GM19397 (cell line): ENCODE results near the gene SLC25A26.

Source experiments
- ATAC-seq: cut with Tn5 transposase; IDR thresholded peaks from one replicate; pipeline ENCODE4 v1.9.1; 2021; ENCODE audit warnings: mild to moderate bottlenecking, moderate library complexity; ENCODE audit not compliant: unreplicated experiment

SLC25A26 gene

DNA sequence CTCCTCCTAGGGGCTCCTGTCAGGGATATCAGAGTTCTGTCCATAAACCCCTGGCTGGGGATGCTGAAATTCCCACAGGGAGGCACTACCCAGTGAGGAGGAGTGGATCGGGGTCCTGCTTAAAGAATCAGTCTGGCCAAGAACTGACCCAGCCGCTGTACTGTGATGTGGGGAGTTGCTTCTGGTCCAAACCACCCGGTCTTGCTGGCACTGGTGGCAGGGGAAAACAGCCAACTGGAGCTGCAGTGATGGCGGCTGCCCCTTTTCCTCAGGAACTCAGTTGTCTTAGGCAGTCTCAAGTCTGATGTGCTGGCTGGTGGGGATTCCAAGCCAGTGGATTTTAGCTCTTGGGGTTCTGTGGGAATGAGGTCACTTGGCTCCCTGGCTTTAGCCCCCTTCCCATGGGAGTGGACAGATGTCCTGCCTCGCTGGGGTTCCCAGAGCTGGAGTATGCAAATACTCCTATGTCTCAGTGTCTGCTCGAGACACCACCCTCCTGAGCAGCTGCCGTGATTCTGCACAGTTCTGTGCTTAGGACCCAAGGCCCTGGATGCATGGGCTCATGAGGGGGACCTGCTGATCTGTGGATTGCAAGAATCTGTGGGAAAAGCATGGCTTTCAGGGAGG lies 97.1 kb downstream of the SLC25A26 start:
- ATAC-seq = no peak

DNA sequence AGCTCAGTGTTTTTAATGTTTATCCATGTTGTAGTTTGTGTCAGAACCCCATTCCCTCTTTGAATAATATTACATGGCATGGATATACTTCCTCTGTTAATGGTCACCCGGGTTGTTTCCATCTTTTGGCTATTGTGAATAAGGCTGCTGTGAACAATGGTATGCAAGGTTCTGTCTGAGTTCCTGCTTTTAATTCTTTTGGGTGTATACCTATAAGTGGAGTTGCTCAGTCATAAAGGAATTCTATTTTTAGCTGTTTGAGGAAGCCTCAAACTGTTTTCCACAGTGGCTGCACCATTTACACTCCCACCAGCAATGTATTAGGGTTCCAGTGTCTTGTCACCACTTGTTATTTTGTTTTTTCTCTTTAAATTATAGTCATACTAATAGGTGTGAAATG lies 99.6 kb downstream of the SLC25A26 start:
- no peak for ATAC-seq

DNA sequence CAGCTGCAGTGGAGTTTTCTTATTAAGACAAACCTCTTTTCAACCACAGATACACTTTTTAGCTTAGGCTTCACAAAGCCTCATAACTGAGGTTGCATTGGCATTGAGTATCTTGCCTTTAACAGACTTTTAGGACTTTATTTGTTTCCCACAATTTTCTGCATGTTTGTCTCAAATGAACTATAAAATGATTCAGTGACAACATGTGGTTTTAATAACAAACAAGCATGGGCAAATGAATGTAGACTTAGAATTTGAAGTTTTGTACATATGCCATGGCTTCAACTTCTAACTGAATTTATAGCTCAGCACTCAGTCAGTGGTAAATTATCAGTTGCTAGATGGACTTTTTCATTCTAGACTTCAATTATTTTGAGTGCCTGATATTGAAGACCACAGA lies 101.6 kb downstream of the SLC25A26 start:
- no peak for ATAC-seq

DNA sequence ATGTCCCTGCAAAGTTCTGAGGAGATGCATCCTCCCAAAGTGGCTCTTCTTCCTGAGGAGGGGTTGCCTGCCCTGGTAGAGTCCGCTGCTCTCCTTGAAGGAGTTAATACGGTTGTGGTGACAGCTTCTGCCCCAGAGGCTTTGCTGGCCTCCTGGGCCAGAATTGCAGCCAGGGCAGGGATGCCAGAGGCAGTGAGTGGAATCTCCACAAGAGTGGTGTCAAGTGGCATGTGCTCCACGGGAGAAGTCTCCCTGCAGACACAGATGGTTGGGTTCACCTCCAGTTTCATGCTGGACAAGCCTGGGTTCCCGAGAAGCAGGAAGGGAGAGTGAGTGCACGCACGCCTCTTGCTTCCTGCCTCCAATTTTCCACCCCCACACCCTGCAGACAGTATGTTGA lies 105.5 kb downstream of the SLC25A26 start:
- ATAC-seq = no peak

DNA sequence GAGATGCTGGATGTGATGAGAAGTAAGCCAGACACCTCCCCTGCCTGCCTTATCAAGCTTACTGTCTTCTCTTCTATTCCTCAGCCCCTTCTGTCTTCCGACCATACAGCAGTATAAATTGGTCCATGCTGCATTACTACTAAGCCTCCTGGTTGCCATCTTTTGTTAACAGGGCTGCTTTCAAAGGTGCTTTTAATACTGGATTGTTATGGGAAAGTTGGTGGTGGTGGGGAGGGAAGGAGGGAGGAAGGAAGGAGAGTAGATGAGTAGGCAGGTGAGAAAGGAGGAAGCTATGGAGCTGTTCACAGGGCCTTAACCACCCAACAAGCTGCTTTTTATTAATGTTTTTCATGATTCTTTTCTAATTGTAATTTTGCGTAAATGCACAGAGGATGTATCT lies 114.9 kb downstream of the SLC25A26 start:
- no peak for ATAC-seq

DNA sequence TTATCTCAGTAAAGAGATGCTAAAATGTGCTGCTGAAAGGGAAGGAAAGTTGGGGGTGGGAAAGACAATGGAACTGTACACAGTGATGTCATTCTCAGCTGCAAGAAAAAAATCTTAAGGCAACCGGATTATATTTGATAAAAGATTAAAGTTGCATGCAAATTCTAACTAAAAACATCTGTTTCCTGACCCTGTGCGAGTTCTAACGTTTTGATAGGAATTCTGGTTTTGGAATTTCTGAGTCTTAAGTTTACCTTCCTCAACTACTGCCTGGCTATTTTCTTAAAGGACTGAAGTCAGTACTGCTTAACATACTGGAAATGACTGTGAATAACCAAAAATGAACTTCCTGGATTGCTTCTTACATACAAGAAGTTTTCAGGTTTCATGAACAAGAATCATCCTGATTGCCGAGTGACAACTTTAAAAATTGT lies 115.5 kb downstream of the SLC25A26 start:
- no peak for ATAC-seq

DNA sequence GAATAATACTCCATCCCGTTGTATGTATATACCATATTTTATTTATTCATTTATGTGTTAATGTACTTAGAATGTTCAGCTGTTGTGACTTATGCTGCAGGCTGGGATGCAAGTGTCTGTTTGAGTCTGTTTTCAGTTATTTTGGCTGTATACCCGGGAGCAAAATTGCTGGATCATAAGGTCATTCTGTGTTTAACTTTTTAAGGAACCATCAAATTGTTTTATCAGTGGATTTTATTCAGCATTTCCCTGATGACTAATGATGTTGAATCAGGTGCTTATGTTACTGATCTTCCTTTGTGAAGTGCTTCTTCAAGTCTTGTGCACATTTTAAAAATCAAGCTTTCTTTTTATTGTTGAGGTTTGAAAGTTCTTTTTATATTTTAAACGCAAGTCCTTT lies 118.1 kb downstream of the SLC25A26 start:
- no peak for ATAC-seq

DNA sequence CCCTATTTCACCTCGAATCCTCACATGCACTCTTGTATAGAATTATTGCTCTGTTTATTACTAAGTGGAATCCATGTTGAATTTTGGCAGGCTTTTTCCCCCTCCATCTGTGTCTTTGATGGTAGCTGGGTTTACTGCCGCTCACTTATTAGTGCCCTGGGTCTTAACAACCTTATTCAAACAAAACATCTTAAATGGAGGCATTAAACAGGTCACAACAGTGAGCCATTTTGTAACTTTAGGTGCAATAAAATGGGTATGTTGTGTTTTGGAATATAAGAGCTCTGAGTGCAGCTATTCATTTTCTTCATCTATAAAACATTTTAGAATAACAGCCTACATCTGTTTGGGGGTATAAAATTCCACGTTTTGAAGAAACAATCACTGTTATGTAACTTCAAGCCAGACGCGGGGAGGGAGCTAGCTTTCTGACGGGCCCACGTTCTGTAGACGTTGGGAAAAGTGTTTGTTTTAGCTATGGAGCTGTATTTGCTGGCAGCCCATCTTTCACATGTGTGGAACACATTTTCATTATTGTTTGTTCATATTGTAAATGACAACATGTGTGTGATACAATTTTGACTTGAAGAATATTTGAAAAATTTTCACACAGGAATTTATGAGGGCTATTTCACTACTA lies 122.0 kb downstream of the SLC25A26 start:
- no peak for ATAC-seq

DNA sequence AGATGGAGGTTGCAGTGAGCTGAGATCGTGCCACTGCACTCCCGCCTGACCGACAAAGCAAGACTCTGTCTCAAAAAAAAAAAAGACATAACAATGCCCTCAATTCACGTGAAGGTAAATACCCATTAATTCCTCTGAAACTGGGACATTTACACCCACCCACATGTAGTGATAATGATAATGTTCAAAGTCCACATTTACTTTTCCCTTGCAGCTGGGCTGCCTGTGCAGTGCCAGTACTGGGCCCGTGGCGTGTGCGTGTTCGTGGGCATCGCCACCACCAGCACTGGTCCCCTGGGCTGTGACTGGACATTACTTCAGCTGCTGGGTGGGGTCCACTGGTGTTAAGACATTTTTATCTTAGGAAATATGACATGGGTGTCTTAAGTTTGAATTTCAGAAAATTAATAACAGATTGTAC lies 123.6 kb downstream of the SLC25A26 start:
- no peak for ATAC-seq

DNA sequence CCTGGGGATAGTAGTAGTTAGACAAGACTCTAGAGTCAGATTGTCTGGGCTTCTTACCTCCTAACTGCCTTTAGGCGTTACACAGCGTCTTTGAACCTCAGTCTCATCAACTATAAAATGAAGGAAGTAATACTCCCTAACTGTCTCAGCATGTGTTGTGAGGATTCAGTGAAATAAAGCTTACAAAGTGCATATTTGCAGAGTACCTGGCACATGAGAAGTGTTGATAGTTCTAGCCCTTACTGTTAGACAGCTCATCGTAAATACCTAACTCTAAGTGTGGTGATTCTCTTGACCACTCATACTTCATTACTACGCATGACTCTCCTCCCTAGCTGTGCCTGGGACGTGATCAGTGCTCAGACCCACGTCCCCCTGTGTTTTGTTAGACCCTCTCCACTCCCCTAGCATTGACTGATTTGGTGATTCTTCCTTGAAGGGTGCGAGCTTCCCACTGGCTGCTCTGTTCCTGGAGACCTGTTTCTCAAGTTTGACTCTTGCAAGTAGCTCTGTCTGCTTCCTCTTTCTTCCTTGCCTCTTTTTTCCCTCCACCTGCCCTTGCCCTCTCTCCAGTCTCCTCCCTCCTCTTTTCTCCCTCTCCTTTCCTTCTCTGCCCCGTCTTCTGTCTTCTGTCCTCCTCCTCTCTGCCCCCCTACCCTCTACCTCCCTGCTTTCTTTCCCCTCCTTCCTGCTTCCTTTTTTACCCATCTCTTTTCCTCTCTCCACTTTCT lies 124.2 kb downstream of the SLC25A26 start:
- no peak for ATAC-seq

DNA sequence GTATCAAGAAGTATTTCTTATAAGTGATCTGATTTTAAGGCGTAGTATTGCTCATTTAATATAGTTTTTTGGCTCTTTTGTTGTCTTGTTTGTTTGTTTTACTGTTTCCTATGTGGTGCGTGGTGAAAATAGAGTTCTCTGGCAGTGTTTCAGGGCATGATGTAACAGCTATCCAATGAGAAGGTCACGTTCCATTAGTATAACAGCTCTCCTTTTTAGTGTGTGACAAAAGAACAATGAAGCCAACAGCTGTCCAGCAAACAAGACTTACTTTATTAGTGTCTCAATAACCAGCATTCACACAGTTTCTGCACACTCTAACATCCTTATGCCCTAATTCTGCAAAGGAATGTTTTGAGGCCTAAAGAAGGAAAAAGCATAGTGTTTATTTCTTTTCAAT lies 127.9 kb downstream of the SLC25A26 start:
- no peak for ATAC-seq

DNA sequence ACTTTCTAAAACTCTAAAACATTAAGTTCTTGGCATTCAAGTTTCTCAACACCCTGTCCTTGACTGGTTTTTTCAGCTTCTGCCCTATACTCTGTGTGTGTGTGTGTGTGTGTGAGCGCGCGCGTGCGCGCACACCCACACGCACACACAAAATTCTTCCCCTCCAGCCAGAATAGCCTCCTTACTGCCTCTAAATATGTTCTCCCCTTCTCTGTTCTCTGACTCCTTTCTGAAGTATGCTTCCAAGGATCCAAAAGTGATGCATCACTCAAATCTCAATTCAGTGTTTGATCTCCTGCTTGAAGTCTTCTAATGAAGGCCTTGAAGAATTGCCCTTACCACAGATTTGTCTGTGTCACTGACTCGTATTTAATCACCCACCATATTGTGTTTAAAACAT lies 129.8 kb downstream of the SLC25A26 start:
- ATAC-seq = no peak

DNA sequence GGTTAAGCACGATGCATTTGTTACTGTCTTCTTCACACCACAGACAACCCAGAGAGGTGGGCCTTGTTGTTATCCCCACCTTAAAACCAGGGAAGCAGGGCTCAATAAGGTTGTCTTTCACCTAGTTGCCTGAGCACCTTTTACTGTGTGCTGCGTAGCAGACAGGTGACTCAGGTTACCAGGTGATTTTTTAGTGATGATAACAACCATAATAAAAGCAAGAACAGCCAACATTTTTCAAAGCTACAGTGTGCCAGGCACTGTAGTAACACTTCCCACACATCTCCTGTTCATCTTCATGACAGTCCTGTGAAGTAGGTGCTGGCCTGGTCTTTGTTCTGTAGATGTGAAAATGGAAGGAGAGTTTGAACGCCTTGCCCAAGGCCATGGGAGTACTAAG lies 132.2 kb downstream of the SLC25A26 start:
- ATAC-seq = no peak

DNA sequence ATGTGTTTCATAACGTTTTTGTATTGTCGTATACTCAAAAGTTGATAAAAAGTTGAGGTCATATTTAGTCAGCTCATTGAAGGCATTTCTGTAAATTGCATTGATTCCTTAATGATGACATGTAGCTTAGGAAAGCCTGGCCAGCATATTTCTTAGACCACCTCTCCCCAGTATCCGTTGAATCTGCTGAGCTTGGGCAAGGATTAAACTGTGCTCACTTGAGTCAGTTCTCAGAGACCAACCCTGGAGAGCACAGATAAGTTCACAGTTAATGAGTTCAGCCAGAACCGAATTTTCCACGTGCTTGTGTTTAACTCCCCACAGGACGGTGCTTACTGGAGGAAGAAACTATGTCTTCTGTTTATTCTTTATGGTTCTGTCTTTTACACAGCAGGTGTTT lies 132.7 kb downstream of the SLC25A26 start:
- no peak for ATAC-seq

DNA sequence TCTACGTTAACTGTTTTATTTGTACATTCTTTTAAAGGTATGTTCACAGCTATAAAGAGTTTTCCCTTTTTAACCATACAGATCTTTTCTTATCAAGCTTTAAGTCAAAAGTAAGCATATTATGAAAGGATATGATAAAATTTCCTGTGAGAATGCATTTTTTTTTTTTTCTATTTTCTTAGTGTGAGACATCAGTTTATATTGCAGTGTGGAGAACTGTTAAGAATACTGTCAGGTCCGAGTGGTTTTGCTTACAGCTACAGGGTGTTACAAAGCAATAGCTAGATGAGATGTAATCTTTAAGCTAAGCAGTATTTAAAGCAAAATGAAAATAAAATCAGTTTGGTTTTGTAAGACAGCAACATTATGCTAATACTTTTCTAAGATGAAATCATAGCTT lies 133.2 kb downstream of the SLC25A26 start:
- no peak for ATAC-seq

DNA sequence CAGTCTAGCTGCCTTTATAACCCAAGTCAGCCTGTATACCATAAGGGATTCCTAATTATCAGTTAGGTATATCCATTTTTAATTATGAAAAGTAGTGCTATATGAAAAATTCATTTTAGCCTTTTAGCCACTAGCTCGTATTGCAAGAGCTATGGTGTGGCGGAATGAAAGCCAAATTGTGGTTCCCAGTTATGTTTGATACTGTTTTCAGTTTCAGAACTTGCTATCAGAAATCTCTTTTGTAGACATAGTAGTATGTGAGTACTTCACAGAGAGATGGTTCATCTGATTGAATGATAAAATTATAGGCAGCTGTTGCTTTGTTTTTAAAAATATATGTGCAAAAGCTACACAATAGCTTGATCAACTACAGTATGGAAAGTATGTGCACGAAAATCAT lies 134.6 kb downstream of the SLC25A26 start:
- ATAC-seq = no peak

DNA sequence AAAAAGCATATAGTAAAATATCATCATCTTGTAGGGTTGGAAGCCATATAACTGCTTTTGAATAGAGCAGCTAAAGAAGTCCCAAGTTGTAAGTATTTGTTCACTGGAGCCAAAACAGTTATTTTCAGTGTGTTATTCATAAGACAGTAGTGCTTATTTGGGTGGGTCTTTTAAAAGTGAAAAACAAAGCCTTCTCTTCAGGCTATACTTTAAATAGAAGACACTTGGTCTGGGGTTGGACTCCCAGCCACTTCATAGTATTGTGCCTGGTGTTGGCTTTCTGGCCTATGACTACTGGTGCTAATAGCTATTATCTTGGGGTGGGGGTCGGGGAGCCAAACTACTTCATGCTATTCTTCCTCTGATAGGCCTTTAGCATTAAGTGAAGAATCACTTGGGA lies 135.2 kb downstream of the SLC25A26 start:
- ATAC-seq = no peak

DNA sequence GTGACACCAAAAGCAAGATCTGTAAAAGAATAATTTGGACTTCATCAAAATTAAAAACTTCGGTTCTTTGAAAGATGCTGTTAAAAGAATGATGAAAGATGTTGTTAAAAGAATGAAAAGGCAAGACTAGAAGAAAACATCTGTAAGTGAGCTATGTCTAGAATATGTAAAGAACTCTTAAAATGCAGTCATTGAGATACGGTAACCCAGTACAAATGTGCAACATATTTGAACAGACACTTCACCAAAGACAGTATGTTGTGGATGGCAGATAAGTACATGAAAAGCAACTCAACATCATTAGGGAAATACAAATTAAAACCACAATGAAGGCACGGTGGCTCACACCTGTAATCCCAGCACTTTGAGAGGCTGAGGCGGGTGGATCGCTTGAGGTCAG lies 140.6 kb downstream of the SLC25A26 start:
- ATAC-seq = no peak

DNA sequence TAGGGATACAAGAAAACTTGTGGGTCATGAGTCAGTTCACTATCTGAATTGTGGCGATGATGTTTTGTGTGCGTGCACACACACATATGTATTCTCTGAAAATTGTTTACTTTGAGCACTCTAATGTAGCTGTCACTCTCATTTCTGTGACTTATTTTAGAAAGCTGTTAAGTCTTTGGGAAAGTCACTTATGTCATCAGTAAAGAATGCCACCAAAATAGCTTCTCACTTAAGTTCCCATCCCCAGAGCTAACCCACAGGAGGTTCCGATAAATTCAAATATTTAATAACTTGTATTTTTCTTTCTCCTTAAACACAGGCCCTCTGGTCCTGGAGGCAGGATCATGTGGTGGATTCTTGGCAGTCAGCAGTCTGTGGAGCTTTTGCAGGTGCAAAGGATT lies 141.7 kb downstream of the SLC25A26 start:
- ATAC-seq = no peak

DNA sequence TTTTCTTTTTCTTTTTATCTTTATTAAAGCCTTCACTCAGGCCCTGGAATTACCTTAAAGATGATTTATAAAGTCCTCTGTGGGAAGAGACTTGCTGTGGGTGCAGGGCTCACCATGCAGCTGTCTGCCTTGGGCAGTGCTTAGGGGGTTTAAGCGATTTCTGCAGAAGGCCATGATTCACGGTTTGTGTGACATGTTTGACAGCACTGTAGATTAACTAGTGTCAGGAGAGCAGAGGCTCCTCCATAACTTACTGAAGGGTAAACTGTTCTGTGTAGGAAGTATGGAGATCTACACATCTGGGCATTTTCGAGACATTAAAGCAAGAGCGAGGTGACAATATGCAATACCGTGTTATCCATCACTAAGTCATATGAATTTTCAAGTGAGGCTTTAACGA lies 142.3 kb downstream of the SLC25A26 start:
- no peak for ATAC-seq

DNA sequence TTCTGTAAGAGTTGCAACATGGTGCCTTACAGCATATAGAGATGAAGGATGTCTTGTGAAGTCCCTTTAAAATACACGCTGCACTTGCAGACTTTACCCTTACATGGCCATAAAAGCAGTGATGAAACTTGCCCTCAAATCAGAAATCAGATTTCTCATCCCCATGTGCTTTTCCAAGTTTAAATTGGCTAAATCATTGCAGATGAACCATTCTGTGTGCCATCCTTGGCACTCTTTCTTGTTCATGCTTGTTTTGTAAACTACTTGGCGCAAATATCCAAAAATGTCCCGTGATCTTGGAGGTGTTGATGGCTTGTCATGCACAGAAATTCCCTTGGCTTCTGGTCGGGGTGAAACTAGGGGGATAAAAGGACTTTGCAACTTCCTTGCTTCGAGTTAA lies 144.3 kb downstream of the SLC25A26 start:
- no peak for ATAC-seq

DNA sequence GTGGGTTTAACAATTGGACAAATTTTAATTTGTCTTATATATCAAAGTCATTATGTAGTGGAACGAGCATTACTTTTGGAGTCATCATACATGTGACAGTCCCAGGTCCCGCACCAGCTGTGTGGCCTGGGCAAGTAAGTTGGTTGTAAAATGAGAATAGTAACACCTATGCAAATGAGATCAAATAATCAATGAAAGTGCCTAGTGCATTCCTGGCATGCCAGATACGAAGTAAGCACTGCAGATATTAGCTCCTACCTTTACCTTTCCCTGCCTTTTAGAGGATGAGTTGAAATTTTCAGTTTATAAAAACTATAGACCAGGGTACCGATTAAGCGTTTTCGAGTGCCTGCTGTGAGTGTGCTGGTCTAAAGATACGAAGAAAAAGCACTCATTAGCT lies 145.9 kb downstream of the SLC25A26 start:
- ATAC-seq = no peak
